IPS-18a (cell line): ENCODE data around the gene NEUROG3.

ENCODE experiments used
- H3K27ac ChIP-seq: one replicate; pipeline ENCODE4 v1.5.1; 2013; ENCODE audit warnings: low read length
- H3K27me3 ChIP-seq: one replicate; pipeline ENCODE4 v1.6.1; 2013; ENCODE audit warnings: mild to moderate bottlenecking, low read length; ENCODE audit not compliant: control insufficient read depth, insufficient read depth
- H3K36me3 ChIP-seq: one replicate; pipeline ENCODE4 v1.6.1; 2013; ENCODE audit warnings: low read depth, low read length; ENCODE audit not compliant: control insufficient read depth
- H3K4me1 ChIP-seq: one replicate; pipeline ENCODE4 v1.6.1; 2013; ENCODE audit warnings: low read depth, low read length; ENCODE audit not compliant: control insufficient read depth
- H3K4me3 ChIP-seq: one replicate; pipeline ENCODE4 v1.5.1; 2013; ENCODE audit warnings: low read length
- H3K9ac ChIP-seq: one replicate; pipeline ENCODE4 v1.6.1; 2013; ENCODE audit warnings: mild to moderate bottlenecking, low read length, moderate library complexity
- H3K9me3 ChIP-seq: one replicate; pipeline ENCODE4 v1.6.1; 2013; ENCODE audit warnings: low read depth, low read length; ENCODE audit not compliant: control insufficient read depth

Gene NEUROG3, protein sequence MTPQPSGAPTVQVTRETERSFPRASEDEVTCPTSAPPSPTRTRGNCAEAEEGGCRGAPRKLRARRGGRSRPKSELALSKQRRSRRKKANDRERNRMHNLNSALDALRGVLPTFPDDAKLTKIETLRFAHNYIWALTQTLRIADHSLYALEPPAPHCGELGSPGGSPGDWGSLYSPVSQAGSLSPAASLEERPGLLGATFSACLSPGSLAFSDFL

DNA sequence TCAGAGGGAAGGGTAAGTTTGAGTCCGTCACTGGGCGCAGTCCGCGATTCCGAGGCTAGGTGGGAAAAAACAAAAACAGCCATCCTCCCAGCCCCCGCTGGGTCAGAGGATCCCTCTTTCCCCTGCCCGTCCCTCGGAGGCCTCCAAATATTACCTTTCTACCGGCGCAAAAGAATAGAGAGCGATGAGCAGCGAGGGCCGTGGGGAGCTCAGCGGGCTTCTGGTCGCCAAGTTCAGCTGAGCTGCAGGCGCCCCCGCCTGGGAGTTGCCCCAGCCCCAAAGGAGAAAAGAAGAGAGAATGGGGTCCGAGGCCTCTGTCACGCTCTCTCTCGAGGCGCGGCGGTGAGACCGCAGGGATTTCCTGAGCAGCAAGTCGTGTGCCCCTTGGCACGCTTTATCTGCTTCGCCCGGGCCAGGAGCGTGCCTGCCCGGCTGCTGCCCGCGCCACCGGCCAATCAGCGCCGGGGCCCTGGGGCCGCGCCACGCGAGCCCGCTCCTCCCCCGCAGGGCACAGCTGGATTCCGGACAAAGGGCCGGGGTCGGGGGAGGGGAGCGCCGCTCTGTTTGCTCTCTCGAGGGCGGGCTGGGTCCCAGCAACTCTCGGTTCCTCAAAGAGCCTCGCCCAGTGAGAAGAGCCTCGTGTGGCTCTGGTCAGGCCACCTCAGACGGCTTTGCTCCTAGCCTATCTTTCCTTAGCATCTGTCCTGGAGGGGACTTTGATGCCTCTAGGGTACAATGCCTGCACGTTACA, at the start of gene NEUROG3:
Gene NEUROG3 (minus strand): TSS at position 367 of the 751 bp plus-strand sequence. CDS start 379 bp downstream, outside the sequence.
- Histone ChIP-seq H3K9me3 (no peaks in the 10 kb centered on the region), H3K36me3 (no peaks in the 10 kb centered on the region), H3K9ac (no peak within 1 kb of the TSS), H3K4me3 (peak within 1 kb of the TSS; percentile 63), H3K27ac (no peak within 1 kb of the TSS), H3K27me3 (peaks cover 100% of the 10 kb centered on the region), H3K4me1 (peaks cover 62% of the 10 kb centered on the region)

- Histone ChIP-seq H3K9me3 (peaks cover 3% of the 10 kb centered on the region), H3K27me3 (no peaks in the 10 kb centered on the region), H3K4me3 (no peak overlapping the region), H3K4me1 (no peaks in the 10 kb centered on the region), H3K27ac (no peak overlapping the region), H3K36me3 (no peaks in the 10 kb centered on the region), H3K9ac (no peak overlapping the region)
These were observed 47.4 kb upstream of the NEUROG3 start for GRCh38 chr10:69620625-69621024.

- H3K9me3 ChIP-seq: peaks cover 3% of the 10 kb centered on the region
- H3K4me3 ChIP-seq: no peak overlapping the region
- no peaks in the 10 kb centered on the region for H3K36me3 ChIP-seq
- H3K9ac ChIP-seq: no peak overlapping the region
- no peaks in the 10 kb centered on the region for H3K27me3 ChIP-seq
- H3K4me1 ChIP-seq: no peaks in the 10 kb centered on the region
- no peak overlapping the region for H3K27ac ChIP-seq
These were observed 46.4 kb upstream of the NEUROG3 start for GRCh38 chr10:69619626-69620025.

DNA sequence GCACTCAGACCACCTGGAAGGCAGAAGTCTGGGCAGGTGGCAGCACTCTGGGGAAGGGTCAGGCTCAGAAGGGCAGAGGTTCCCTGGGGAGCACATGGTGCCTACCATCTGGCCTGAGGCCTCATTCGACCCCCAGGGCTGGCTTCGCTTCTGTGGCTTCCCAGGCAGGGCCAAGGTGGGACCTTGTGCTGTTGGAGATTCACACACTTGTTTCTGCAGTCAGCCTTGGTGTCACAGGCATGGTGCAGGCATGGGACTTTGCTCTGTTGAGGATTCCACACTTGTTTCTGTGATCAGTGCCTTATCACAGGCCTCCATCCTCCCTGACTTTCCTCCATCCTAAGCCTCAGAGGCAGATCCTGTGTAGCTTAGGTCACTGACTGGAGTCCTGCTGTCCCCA, 45.5 kb upstream of the NEUROG3 start:
- Histone ChIP-seq H3K9me3 (no peaks in the 10 kb centered on the region), H3K4me3 (no peak overlapping the region)

GRCh38 chr10:69616358-69616757, 43.1 kb upstream of the NEUROG3 start:
- Histone ChIP-seq H3K27ac (no peak overlapping the region), H3K4me3 (no peak overlapping the region), H3K9me3 (no peaks in the 10 kb centered on the region), H3K36me3 (no peaks in the 10 kb centered on the region), H3K27me3 (no peaks in the 10 kb centered on the region), H3K4me1 (no peaks in the 10 kb centered on the region), H3K9ac (no peak overlapping the region)

More for the DNA sequence above, 45.5 kb upstream of the NEUROG3 start:
- no peaks in the 10 kb centered on the region for H3K4me1 ChIP-seq
- H3K36me3 ChIP-seq: no peaks in the 10 kb centered on the region
- H3K9ac ChIP-seq: no peak overlapping the region
- H3K27me3 ChIP-seq: no peaks in the 10 kb centered on the region
- no peak overlapping the region for H3K27ac ChIP-seq

DNA sequence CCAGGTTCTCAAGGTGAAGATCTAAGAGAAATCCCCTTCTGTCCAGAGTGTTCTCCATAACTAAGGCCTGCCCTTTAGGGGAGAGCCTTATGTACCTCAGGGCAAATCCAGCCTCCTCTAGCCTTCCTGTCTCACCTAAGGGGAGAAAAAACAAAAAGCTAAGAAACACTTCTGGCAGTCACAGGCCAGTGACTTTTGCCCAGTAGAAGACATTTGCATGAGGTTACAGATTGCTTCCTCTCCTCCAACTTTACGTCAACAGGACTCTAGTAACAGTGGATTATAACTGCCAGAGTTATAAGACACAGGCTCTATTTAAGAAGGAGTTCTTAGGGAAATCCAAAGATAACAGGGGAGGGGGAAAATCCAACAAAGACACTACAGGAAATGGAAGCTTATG, 40.9 kb upstream of the NEUROG3 start:
- Histone ChIP-seq H3K9me3 (no peaks in the 10 kb centered on the region), H3K4me3 (no peak overlapping the region), H3K27ac (no peak overlapping the region), H3K4me1 (no peaks in the 10 kb centered on the region), H3K9ac (no peak overlapping the region), H3K36me3 (no peaks in the 10 kb centered on the region), H3K27me3 (no peaks in the 10 kb centered on the region)

- H3K27me3 ChIP-seq: no peaks in the 10 kb centered on the region
- H3K4me1 ChIP-seq: no peaks in the 10 kb centered on the region
- no peaks in the 10 kb centered on the region for H3K9me3 ChIP-seq
- H3K9ac ChIP-seq: no peak overlapping the region
- H3K27ac ChIP-seq: no peak overlapping the region
- H3K36me3 ChIP-seq: no peaks in the 10 kb centered on the region
- H3K4me3 ChIP-seq: no peak overlapping the region
These were observed 39.5 kb upstream of the NEUROG3 start for GRCh38 chr10:69612760-69613159.

GRCh38 chr10:69609077-69609476, 35.9 kb upstream of the NEUROG3 start:
- no peaks in the 10 kb centered on the region for H3K9me3 ChIP-seq
- no peaks in the 10 kb centered on the region for H3K4me1 ChIP-seq
- no peak overlapping the region for H3K9ac ChIP-seq
- H3K36me3 ChIP-seq: no peaks in the 10 kb centered on the region
- H3K4me3 ChIP-seq: no peak overlapping the region
- no peak overlapping the region for H3K27ac ChIP-seq
- H3K27me3 ChIP-seq: no peaks in the 10 kb centered on the region

- no peaks in the 10 kb centered on the region for H3K4me1 ChIP-seq
- no peak overlapping the region for H3K9ac ChIP-seq
- no peaks in the 10 kb centered on the region for H3K27me3 ChIP-seq
- H3K36me3 ChIP-seq: no peaks in the 10 kb centered on the region
- H3K27ac ChIP-seq: no peak overlapping the region
- no peak overlapping the region for H3K4me3 ChIP-seq
- H3K9me3 ChIP-seq: no peaks in the 10 kb centered on the region
These were observed 27.6 kb upstream of the NEUROG3 start for GRCh38 chr10:69600761-69601330.

GRCh38 chr10:69588358-69588757, 15.1 kb upstream of the NEUROG3 start:
- Histone ChIP-seq H3K36me3 (no peaks in the 10 kb centered on the region), H3K27ac (no peak overlapping the region), H3K9ac (no peak overlapping the region), H3K27me3 (peaks cover 14% of the 10 kb centered on the region), H3K9me3 (no peaks in the 10 kb centered on the region), H3K4me1 (no peaks in the 10 kb centered on the region), H3K4me3 (no peak overlapping the region)

DNA sequence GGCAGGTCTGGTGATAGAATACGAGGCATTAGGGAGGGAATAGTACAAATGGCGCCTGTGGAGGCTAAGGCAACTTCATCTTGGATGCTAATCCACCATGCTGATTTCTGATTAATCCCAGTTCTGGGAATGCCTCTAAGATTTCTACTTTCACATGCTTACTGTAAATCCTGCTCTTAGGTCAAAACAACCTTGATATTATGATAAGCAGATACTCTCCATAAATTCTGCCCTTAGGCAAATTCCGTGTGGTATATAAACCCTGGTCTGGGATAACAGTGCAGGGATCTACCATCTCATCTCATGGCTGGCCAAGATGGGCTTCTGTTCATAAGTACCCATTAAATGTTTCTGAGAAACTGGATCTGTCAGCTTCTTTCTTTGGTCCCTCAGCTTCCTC, 11.4 kb upstream of the NEUROG3 start:
- no peak overlapping the region for H3K27ac ChIP-seq
- H3K27me3 ChIP-seq: peaks cover 38% of the 10 kb centered on the region

More for the DNA sequence above, 11.4 kb upstream of the NEUROG3 start:
- Histone ChIP-seq H3K9ac (no peak overlapping the region), H3K4me3 (no peak overlapping the region), H3K4me1 (peaks cover under 1% of the 10 kb centered on the region), H3K36me3 (no peaks in the 10 kb centered on the region), H3K9me3 (no peaks in the 10 kb centered on the region)
